A549 (cell line): ENCODE measurements around the gene DNASE1L2.

ENCODE experiments used
- CHD2 ChIP-seq: fragments of 150-350 bp; IDR thresholded peaks from 2 replicates; pipeline ENCODE4 v1.6.1; 2014; ENCODE audit warnings: low read length; ENCODE audit not compliant: partially characterized antibody
- CTCF ChIP-seq: fragments of >200 bp; sonication (Bioruptor Twin); formaldehyde crosslinking; IDR thresholded peaks from 3 replicates; pipeline ENCODE4 v1.5.1; 2016
- REST ChIP-seq: fragments of 200-600 bp; sonication (generic); IDR thresholded peaks from 2 replicates; pipeline ENCODE4 v1.6.1; 2016; ENCODE audit warnings: antibody characterized with exemption, mild to moderate bottlenecking, moderate library complexity
- TP53 ChIP-seq: fragments of 250-450 bp; sonication (Bioruptor Pico); IDR thresholded peaks from 2 replicates; pipeline ENCODE4 v1.5.0; 2021; ENCODE audit warnings: mild to moderate bottlenecking, moderate library complexity

DNA sequence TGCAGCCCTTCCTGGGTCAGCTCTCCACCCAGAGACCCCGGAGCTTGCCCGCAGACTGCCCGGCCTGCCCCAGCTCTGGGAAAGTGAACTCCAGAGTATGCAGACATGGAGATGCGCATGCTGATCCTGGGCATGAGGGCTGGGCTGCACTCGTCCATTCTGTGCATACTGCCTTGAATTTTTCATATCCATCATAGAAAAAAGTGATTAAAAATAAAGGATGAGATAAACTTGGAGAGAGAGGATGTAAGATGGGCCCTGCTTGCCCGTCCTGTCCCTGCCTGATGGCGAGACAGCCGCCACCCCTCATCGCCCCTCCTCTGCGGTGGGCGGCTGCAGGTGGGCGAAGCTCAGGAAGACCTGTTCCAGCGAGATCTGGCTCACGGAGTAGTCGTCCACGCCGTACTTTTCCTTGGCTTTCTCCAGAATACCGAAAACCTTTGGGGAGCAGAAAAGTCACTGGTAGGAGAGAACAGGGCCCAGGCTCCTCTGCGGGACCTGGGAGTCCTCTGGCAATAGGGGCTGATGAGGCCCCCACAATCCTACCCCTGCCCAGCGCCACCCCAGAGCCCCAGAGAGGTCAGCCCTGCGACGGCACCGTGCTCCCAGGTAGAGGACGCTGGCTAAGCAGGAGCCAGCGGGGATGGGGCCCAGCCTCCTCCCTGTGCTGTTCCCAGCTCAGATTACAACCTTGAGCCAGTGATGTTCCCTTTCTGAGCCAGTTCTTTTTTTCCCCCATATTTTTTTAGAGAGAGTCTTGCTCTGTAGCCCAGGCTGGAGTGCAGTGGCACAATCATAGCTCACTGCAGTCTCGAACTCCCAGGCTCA lies 40.3 kb downstream of the DNASE1L2 start:
- TF ChIP-seq REST (no peak), TP53 (CRISPR knock-in tag) (no peak), CTCF (no peak), CHD2 (no peak)
